SK-N-SH (cell line): ENCODE measurements around the gene MEOX1. TPM values are rescaled to one million over a fixed set of nuclear protein-coding genes. Genes with fewer than 3 reads are reported as not detected.

Experiments used
- CTCF ChIA-PET: fragments of 300-600, 350-600 bp; formaldehyde crosslinking; extraction: SDS; loops from one replicate; lab custom pipeline; 2021; lab: Yijun Ruan, JAX
- POLR2A ChIA-PET: fragments of 350-600 bp; sonication (Branson Sonifier 250); formaldehyde crosslinking; extraction: SDS; loops from one replicate; lab custom pipeline; 2020; ENCODE audit warnings: antibody characterized with exemption, inconsistent platforms; lab: Yijun Ruan, JAX
- DNase-seq: peaks from one replicate; pipeline ENCODE4 v3.0.0; 2012
- H2AFZ ChIP-seq: fragments of 200-600 bp; sonication (generic); 2 replicates; pipeline ENCODE4 v1.8.1; 2016; ENCODE audit warnings: antibody characterized with exemption, mild to moderate bottlenecking, low read depth
- H3F3A ChIP-seq: fragments of 200-600 bp; sonication (generic); replicated peaks from 2 replicates; pipeline ENCODE3; 2016; ENCODE audit warnings: antibody characterized with exemption, mild to moderate bottlenecking; ENCODE audit not compliant: insufficient read depth
- H3K27ac ChIP-seq, 2 experiments: fragments of 200-500 bp in 1 of 2; fragments of 200-600 bp in 1 of 2; sonication (Bioruptor generic) in 1 of 2; sonication (generic), shearing (Covaris generic) in 1 of 2; 2 replicates each; pipeline versions ENCODE4 v1.5.1 to v1.6.1; 2014 to 2016; ENCODE audit warnings: low read depth in 2 of 2, inconsistent platforms in 1 of 2, low read length in 1 of 2, mild to moderate bottlenecking in 1 of 2, mixed read lengths in 1 of 2
- H3K27me3 ChIP-seq: fragments of 200-600 bp; sonication (generic), shearing (Covaris generic); 2 replicates; pipeline ENCODE4 v1.6.1; 2016; ENCODE audit warnings: mixed run types; ENCODE audit not compliant: insufficient read depth
- H3K36me3 ChIP-seq, 2 experiments: fragments of 200-500 bp in 1 of 2; fragments of 200-600 bp in 1 of 2; sonication (Bioruptor generic) in 1 of 2; sonication (generic) in 1 of 2; replicated peaks in 1 of 2; 2 replicates each; pipeline versions ENCODE3 to v1.5.1; 2014 to 2016; ENCODE audit warnings: low read length in 1 of 2, mild to moderate bottlenecking in 1 of 2; ENCODE audit not compliant: insufficient read depth in 2 of 2, control insufficient read depth in 1 of 2
- H3K4me1 ChIP-seq, 2 experiments: fragments of 200-500 bp in 1 of 2; fragments of 200-600 bp in 1 of 2; sonication (Bioruptor generic) in 1 of 2; sonication (generic), shearing (Covaris generic) in 1 of 2; 2 replicates each; pipeline versions ENCODE4 v1.5.1 to v1.6.1; 2014 to 2016; ENCODE audit warnings: low read depth in 1 of 2, low read length in 1 of 2, mixed run types in 1 of 2; ENCODE audit not compliant: insufficient read depth in 2 of 2, control insufficient read depth in 1 of 2
- H3K4me2 ChIP-seq: fragments of 200-600 bp; sonication (generic), shearing (Covaris generic); 2 replicates; pipeline ENCODE4 v1.6.1; 2017; ENCODE audit warnings: mixed run types
- H3K4me3 ChIP-seq, 2 experiments: fragments of 200-500 bp in 1 of 2; fragments of 200-600 bp in 1 of 2; sonication (Bioruptor generic) in 1 of 2; sonication (generic), shearing (Covaris generic) in 1 of 2; 2 replicates each; pipeline versions ENCODE4 v1.5.1 to v1.8.1; 2014 to 2016; ENCODE audit warnings: low read depth in 2 of 2, inconsistent platforms in 1 of 2, low read length in 1 of 2, mild to moderate bottlenecking in 1 of 2, mixed read lengths in 1 of 2, moderate library complexity in 1 of 2
- H3K79me2 ChIP-seq: fragments of 200-600 bp; sonication (generic); 2 replicates; pipeline ENCODE4 v1.8.1; 2017; ENCODE audit warnings: mild to moderate bottlenecking; ENCODE audit not compliant: insufficient read depth
- H3K9ac ChIP-seq: fragments of 200-600 bp; sonication (generic); 2 replicates; pipeline ENCODE4 v1.6.1; 2017; ENCODE audit warnings: mixed run types
- H3K9me2 ChIP-seq: fragments of 200-600 bp; sonication (generic); 2 replicates; pipeline ENCODE4 v1.6.1; 2017; ENCODE audit warnings: mixed run types
- H3K9me3 ChIP-seq: fragments of 200-600 bp; sonication (generic); 2 replicates; pipeline ENCODE4 v1.6.1; 2017; ENCODE audit warnings: mixed run types, mild to moderate bottlenecking, moderate library complexity
- H4K20me1 ChIP-seq: fragments of 200-600 bp; sonication (generic); 2 replicates; pipeline ENCODE4 v1.6.1; 2017; ENCODE audit warnings: mild to moderate bottlenecking, mixed run types; ENCODE audit not compliant: insufficient read depth
- CHD2 ChIP-seq: fragments of 150-350 bp; IDR thresholded peaks from 2 replicates; pipeline ENCODE4 v1.6.1; 2018; ENCODE audit warnings: low read length; ENCODE audit not compliant: partially characterized antibody
- EZH2phosphoT487 ChIP-seq: fragments of 200-600 bp; sonication (generic); IDR thresholded peaks from 2 replicates; pipeline ENCODE4 v1.6.1; 2017; ENCODE audit warnings: low read depth, mixed run types, mild to moderate bottlenecking, antibody characterized with exemption, moderate library complexity, borderline replicate concordance
- FOXM1 ChIP-seq: IDR thresholded peaks from 2 replicates; pipeline ENCODE4 v1.4.0; 2012; ENCODE audit warnings: low read depth, mild to moderate bottlenecking
- GABPA ChIP-seq: IDR thresholded peaks from 2 replicates; pipeline ENCODE4 v1.4.0; 2012; ENCODE audit warnings: low read depth, mild to moderate bottlenecking
- JUND ChIP-seq: IDR thresholded peaks from 2 replicates; pipeline ENCODE4 v1.4.0; 2012
- MXI1 ChIP-seq: IDR thresholded peaks from 2 replicates; pipeline ENCODE4 v1.6.1; 2012; ENCODE audit warnings: mild to moderate bottlenecking, low read depth, low read length, improper control_type of control experiment
- NFIC ChIP-seq: IDR thresholded peaks from 2 replicates; pipeline ENCODE4 v1.4.0; 2012; ENCODE audit warnings: borderline replicate concordance
- NRF1 ChIP-seq: IDR thresholded peaks from 2 replicates; pipeline ENCODE4 v1.6.1; 2012; ENCODE audit warnings: low read depth, mild to moderate bottlenecking, low read length
- POLR2AphosphoS5 ChIP-seq: IDR thresholded peaks from 2 replicates; pipeline ENCODE4 v1.6.1; 2012; ENCODE audit warnings: low read depth, low read length
- RAD21 ChIP-seq: IDR thresholded peaks from 2 replicates; pipeline ENCODE4 v1.6.1; 2012; ENCODE audit warnings: mild to moderate bottlenecking, low read length
- SIN3A ChIP-seq: IDR thresholded peaks from 2 replicates; pipeline ENCODE4 v1.6.1; 2012; ENCODE audit warnings: low read depth, mild to moderate bottlenecking, low read length, moderate library complexity, borderline replicate concordance
- SMC3 ChIP-seq: IDR thresholded peaks from 2 replicates; pipeline ENCODE4 v1.6.1; 2012; ENCODE audit warnings: low read depth, low read length, improper control_type of control experiment
- WGBS: methylation state at CpG from one replicate; pipeline ENCODE4 v1.1.6; 2017; ENCODE audit warnings: low lambda C conversion rate; 5-methylcytosine and 5-hydroxymethylcytosine counted together
- polyA plus RNA-seq, 3 experiments: library from polyadenylated mRNA; depleted of rRNA; stranded (reverse); fragments of >200 nt; gene quantifications; 2 replicates each; pipeline ENCODE4 v1.2.3, GENCODE V29; 2012
- TF ChIP-seq, protein P1 (sequence below): IDR thresholded peaks from 2 replicates; pipeline ENCODE4 v1.4.0; 2012; ENCODE audit warnings: low read depth, borderline replicate concordance
- TF ChIP-seq, protein P2 (sequence below): IDR thresholded peaks from 2 replicates; pipeline ENCODE4 v1.6.1; 2012; ENCODE audit warnings: mild to moderate bottlenecking, low read depth, low read length, moderate library complexity
- TF ChIP-seq, protein P3 (sequence below): IDR thresholded peaks from 2 replicates; pipeline ENCODE4 v1.4.0; 2012; ENCODE audit warnings: low read depth, borderline replicate concordance
- TF ChIP-seq, protein P4 (sequence below): fragments of 150-350 bp; IDR thresholded peaks from 2 replicates; pipeline ENCODE4 v1.6.1; 2016; ENCODE audit warnings: mild to moderate bottlenecking, low read depth, low read length

MEOX1 gene
- polyA plus RNA-seq, 1 of the 3 experiments (the other 2 are of a cell fraction) = 0.05 TPM

DNA sequence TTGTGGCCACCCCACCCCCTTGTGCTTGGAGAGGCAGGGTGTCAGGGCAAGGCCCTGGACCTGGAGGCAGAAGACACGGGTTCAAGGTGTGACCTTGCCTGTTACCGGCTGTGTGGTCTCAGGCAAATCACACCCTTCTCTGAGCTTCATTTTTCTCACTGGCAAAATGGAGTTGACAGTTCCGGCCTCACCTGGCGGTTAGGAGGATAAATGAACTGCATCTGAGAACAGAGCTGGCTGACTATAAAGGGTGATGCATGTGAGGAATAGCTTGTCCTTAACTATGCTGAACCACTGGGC, 4.2 kb upstream of the MEOX1 start:
- peaks cover 8% of the 10 kb centered on the region for H3F3A ChIP-seq
- no peaks in the 10 kb centered on the region for H3K27me3 ChIP-seq
- no peaks in the 10 kb centered on the region for H3K9me3 ChIP-seq
- H3K36me3 ChIP-seq = no peaks in the 10 kb centered on the region
- no peak overlapping the region for H3K27ac ChIP-seq
- H3K9ac ChIP-seq = no peak overlapping the region
- H3K4me2 ChIP-seq = no peak overlapping the region
- H4K20me1 ChIP-seq = no peaks in the 10 kb centered on the region
- no peak for DNase-seq
- TF ChIP-seq NFIC (no peak), FOXM1 (no peak), JUND (no peak), SMC3 (no peak)
- TF ChIP-seq, protein P1, sequence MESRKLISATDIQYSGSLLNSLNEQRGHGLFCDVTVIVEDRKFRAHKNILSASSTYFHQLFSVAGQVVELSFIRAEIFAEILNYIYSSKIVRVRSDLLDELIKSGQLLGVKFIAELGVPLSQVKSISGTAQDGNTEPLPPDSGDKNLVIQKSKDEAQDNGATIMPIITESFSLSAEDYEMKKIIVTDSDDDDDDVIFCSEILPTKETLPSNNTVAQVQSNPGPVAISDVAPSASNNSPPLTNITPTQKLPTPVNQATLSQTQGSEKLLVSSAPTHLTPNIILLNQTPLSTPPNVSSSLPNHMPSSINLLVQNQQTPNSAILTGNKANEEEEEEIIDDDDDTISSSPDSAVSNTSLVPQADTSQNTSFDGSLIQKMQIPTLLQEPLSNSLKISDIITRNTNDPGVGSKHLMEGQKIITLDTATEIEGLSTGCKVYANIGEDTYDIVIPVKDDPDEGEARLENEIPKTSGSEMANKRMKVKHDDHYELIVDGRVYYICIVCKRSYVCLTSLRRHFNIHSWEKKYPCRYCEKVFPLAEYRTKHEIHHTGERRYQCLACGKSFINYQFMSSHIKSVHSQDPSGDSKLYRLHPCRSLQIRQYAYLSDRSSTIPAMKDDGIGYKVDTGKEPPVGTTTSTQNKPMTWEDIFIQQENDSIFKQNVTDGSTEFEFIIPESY = no peak
- TF ChIP-seq, protein P2, sequence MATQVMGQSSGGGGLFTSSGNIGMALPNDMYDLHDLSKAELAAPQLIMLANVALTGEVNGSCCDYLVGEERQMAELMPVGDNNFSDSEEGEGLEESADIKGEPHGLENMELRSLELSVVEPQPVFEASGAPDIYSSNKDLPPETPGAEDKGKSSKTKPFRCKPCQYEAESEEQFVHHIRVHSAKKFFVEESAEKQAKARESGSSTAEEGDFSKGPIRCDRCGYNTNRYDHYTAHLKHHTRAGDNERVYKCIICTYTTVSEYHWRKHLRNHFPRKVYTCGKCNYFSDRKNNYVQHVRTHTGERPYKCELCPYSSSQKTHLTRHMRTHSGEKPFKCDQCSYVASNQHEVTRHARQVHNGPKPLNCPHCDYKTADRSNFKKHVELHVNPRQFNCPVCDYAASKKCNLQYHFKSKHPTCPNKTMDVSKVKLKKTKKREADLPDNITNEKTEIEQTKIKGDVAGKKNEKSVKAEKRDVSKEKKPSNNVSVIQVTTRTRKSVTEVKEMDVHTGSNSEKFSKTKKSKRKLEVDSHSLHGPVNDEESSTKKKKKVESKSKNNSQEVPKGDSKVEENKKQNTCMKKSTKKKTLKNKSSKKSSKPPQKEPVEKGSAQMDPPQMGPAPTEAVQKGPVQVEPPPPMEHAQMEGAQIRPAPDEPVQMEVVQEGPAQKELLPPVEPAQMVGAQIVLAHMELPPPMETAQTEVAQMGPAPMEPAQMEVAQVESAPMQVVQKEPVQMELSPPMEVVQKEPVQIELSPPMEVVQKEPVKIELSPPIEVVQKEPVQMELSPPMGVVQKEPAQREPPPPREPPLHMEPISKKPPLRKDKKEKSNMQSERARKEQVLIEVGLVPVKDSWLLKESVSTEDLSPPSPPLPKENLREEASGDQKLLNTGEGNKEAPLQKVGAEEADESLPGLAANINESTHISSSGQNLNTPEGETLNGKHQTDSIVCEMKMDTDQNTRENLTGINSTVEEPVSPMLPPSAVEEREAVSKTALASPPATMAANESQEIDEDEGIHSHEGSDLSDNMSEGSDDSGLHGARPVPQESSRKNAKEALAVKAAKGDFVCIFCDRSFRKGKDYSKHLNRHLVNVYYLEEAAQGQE = no peak
- TF ChIP-seq, protein P3, sequence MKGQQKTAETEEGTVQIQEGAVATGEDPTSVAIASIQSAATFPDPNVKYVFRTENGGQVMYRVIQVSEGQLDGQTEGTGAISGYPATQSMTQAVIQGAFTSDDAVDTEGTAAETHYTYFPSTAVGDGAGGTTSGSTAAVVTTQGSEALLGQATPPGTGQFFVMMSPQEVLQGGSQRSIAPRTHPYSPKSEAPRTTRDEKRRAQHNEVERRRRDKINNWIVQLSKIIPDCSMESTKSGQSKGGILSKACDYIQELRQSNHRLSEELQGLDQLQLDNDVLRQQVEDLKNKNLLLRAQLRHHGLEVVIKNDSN = no peak
- peaks cover 0 to 4% of the 10 kb centered on the region in 2 experiments; a peak in 1 of 4 replicates for H3K4me1 ChIP-seq
- H3K4me3 ChIP-seq = no peak overlapping the region
- 98% methylated on average over 4 of the region's 4 CpGs for WGBS
- ChIA-PET POLR2A (no interaction called here), CTCF (interaction anchor here (0.7 to 4.3 kb wide), 4 partner anchors 8 to 100 kb away, joined by 3 to 20 read pairs (median 6); no protein-coding TSS in a partner anchor)
- H3K79me2 ChIP-seq = no peaks in the 10 kb centered on the region
- no peak overlapping the region for H2AFZ ChIP-seq
- no peaks in the 10 kb centered on the region for H3K9me2 ChIP-seq

DNA sequence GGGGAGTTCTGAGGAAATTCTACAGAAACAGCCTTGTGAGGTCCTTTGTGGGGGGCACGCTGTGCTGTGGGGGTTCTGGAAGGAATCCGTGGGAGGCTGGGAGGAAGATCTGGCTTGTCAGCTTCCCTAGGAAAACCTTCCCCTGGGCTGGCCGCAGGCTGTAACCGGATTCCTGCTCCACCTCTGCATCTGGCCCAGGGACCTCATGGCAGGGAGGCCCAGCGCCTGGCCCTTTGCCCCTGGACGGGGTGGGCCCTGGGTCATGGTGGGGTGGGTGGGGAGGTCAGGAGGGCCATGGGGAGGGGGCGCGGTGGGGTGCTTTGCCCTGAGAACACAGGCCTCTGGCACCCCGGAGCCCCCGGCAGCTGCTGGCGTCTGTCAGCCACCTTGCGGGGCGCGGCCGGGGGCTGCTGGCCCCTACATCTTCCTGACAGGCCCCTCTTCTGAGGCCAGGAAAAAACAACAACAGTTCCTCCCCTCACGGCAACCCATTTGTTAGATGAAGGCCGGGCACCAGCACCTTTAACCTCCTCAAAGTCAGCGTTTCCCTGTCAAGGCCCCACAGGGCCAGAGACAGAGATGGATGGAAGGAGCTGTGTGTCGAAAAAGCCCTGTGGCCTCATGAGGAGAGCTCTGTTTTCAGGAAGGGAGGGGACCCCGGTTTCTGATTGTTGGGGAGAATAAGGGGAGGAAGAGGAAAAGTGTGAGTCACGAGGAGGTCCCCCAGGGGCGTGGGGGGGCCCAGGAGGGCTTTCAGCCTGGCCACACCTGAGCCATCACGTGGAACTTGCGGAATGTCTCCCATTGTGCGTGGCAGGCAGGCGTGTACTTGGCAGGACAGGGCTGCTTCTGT, 3.6 kb upstream of the MEOX1 start:
- Histone ChIP-seq H3K9me3 (no peaks in the 10 kb centered on the region), H3K9ac (no peak overlapping the region), H3K4me3 (no peak overlapping the region), H3K9me2 (no peaks in the 10 kb centered on the region), H4K20me1 (no peaks in the 10 kb centered on the region), H3K79me2 (no peaks in the 10 kb centered on the region), H3K27me3 (no peaks in the 10 kb centered on the region), H3K4me1 (peaks cover 0 to 4% of the 10 kb centered on the region in 2 experiments; a peak in 1 of 4 replicates), H3K27ac (no peak overlapping the region), H3F3A (peaks cover 8% of the 10 kb centered on the region), H2AFZ (no peak overlapping the region), H3K36me3 (no peaks in the 10 kb centered on the region), H3K4me2 (no peak overlapping the region)
- CTCF ChIA-PET = interaction anchor here (0.9 to 4.3 kb wide), 4 partner anchors 8 to 101 kb away, joined by 3 to 20 read pairs (median 6); no protein-coding TSS in a partner anchor
- POLR2A ChIA-PET = no interaction called here
- WGBS = 84% methylated on average over 18 of the region's 26 CpGs
- DNase-seq = no peak
- TF ChIP-seq NRF1 = no peak
- no peak for TF ChIP-seq POLR2AphosphoS5
- no peak for TF ChIP-seq RAD21
- no peak for TF ChIP-seq MXI1
- no peak for TF ChIP-seq CHD2
- TF ChIP-seq FOXM1 = no peak
- TF ChIP-seq SIN3A = no peak
- TF ChIP-seq SMC3 = no peak
- TF ChIP-seq, protein P4, sequence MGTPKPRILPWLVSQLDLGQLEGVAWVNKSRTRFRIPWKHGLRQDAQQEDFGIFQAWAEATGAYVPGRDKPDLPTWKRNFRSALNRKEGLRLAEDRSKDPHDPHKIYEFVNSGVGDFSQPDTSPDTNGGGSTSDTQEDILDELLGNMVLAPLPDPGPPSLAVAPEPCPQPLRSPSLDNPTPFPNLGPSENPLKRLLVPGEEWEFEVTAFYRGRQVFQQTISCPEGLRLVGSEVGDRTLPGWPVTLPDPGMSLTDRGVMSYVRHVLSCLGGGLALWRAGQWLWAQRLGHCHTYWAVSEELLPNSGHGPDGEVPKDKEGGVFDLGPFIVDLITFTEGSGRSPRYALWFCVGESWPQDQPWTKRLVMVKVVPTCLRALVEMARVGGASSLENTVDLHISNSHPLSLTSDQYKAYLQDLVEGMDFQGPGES = no peak
- no peak for TF ChIP-seq EZH2phosphoT487
- TF ChIP-seq, protein P3 = no peak
- no peak for TF ChIP-seq GABPA
